ENCODE results near the gene PTPRA. TPM values are rescaled to one million over a fixed set of nuclear protein-coding genes. Genes with fewer than 3 reads are reported as not detected.
"Not testable (repeated sequence)": the region's sequence is repeated elsewhere in the genome, so short reads cannot be mapped to it uniquely, and the experiment has no call there.

Gene PTPRA
- total and polyA plus RNA-seq, 12 donors: 8.9 to 37.3 (median 28.5) TPM

GRCh38 chr20:3072530-3073250, 199.4 kb downstream of the PTPRA start:
- peak in 2 of 8 donors; percentile 16 to 18 for ATAC-seq
- intact Hi-C loops (cut with DNase I): no loop called here
- WGBS, 2 donors: 65 to 72% methylated on average over 20 to 22 of the region's 22 CpGs
- Histone ChIP-seq H3K27me3 (peaks cover 0 to 40% (median 23%) of the 10 kb centered on the region in 7 donors), H3K4me3 (peak overlapping the region; percentile 35 to 71 (median 60)), H3K36me3 (no peaks in the 10 kb centered on the region), H3K9me3 (no peaks in the 10 kb centered on the region), H3K4me1 (peaks cover 0 to 21% (median 10%) of the 10 kb centered on the region in 9 donors), H3K27ac (no peak overlapping the region)
- no peak for TF ChIP-seq CTCF (IDR thresholded peaks at IDR 0.05)
- no peak for DNase-seq

DNA sequence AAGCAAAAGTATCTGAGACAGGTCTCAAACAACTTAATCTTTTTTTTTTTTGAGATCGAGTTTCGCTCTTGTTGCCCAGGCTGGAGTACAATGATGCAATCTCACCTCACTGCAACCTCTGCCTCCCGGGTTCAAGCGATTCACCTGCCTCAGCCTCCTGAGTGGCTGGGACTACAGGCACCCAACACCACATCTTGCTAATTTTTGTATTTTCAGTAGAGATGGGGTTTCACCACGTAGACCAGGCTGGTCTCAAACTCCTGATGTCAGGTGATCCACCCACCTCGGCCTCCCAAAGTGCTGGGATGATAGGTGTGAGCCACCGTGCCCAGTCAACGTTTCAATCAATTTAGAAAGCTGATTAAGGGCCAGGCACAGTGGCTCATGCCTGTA, 200.0 kb downstream of the PTPRA start:
- peaks cover 0 to 21% (median 10%) of the 10 kb centered on the region in 9 donors for H3K4me1 ChIP-seq
- H3K9me3 ChIP-seq; H3K4me3 ChIP-seq; DNase-seq; H3K36me3 ChIP-seq; H3K27ac ChIP-seq; intact Hi-C loops (cut with DNase I); ATAC-seq: not testable (repeated sequence)
- 95 to 96% methylated on average over 8 of the region's 8 CpGs for WGBS, 2 donors
- H3K27me3 ChIP-seq: peaks cover 0 to 40% (median 23%) of the 10 kb centered on the region in 7 donors

DNA sequence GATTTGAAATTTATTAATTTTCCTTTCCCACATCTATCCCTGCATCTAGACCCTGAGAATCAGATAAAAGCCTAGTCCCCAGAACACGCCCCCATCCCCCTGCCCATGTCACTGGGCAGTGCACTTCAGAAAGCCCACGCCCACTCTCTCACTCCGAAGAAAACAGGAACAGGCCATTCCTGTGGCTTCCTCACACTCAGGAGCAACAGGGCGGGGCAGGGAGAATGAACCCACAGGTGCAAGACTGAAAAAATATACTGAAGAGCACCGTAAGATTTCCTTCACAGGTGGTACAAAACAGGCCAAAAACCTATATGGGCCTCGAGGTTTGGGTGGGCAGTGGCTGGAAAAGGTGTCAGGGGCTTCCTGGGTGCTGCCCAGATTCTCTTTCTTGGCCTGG, 201.5 kb downstream of the PTPRA start:
- intact Hi-C loops (cut with DNase I): no loop called here
- H3K9me3 ChIP-seq: no peaks in the 10 kb centered on the region
- peaks cover 0 to 54% (median 23%) of the 10 kb centered on the region in 7 donors for H3K27me3 ChIP-seq
- 76 to 84% methylated on average over 6 of the region's 6 CpGs for WGBS, 2 donors
- peaks cover 0 to 21% (median 10%) of the 10 kb centered on the region in 9 donors for H3K4me1 ChIP-seq
- no peak for DNase-seq
- TF ChIP-seq CTCF (IDR thresholded peaks at IDR 0.05): no peak
- H3K36me3 ChIP-seq: no peaks in the 10 kb centered on the region
- no peak overlapping the region for H3K4me3 ChIP-seq
- H3K27ac ChIP-seq: no peak overlapping the region
- ATAC-seq: no peak

DNA sequence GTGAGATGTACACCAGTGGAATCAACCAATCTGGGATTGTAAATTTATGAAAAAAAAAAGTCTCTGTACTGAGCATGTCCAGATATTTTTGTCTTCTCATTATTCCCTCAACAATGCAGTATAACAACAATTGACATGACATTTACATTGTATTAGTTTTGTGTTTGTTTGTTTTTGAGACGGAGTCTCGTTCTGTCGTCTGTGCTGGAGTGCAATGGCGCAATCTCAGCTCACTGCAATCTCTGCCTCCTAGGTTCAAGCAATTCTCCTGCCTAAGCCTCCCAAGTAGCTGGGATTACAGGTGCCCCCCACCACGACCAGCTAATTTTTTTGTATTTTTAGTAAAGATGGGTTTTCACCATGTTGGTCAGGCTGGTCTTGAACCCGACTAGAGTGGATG, 202.0 kb downstream of the PTPRA start:
- ATAC-seq; H3K27ac ChIP-seq; DNase-seq; intact Hi-C loops (cut with DNase I); H3K36me3 ChIP-seq; H3K4me3 ChIP-seq; H3K9me3 ChIP-seq: not testable (repeated sequence)
- WGBS, 2 donors: 82 to 88% methylated on average over 6 of the region's 6 CpGs
- Histone ChIP-seq H3K4me1 (peaks cover 0 to 21% (median 10%) of the 10 kb centered on the region in 9 donors), H3K27me3 (peaks cover 0 to 58% (median 23%) of the 10 kb centered on the region in 7 donors)

DNA sequence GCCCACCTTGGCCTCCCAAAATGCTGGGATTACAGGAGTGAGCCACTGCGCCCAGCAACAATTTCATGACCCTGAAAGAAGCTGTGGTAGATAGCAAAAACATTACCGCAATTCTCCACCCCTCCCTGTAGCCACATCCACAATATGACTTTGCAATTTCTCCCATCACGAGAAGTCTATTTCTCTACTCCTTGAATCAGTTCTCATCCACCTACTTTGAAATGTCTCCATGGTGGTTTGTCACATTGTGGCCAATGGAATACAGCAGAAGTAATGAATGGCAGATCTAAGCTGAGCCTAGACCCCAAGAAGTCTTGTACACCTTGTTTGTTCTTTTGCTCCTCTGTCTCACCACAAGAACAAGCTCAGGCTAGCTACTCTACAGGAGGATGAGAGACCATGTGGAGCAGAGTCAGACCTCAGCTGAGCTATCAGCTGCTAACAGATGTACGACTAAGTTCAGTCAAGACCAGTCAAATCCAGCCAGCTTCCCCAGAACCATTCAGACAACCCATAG, 204.4 kb downstream of the PTPRA start:
- ATAC-seq (no peak), DNase-seq (no peak)
- WGBS, 2 donors: 78 to 83% methylated on average over 4 of the region's 4 CpGs
- Histone ChIP-seq H3K9me3 (no peaks in the 10 kb centered on the region), H3K36me3 (no peaks in the 10 kb centered on the region), H3K27me3 (peaks cover 0 to 58% (median 14%) of the 10 kb centered on the region in 7 donors), H3K4me1 (peaks cover 0 to 18% (median 8%) of the 10 kb centered on the region in 9 donors), H3K27ac (no peak overlapping the region), H3K4me3 (no peak overlapping the region)
- no peak for TF ChIP-seq CTCF (IDR thresholded peaks at IDR 0.05)
- intact Hi-C loops (cut with DNase I): no loop called here
